Activated CD4-positive, CD25-positive, alpha-beta regulatory T cell treated with anti-CD3 and anti-CD28 coated beads, Interleukin-2, amount 50 U/mL, for 16 hours (primary cell): Measurements from ENCODE around the gene USP49.

Experiments used
- DNase-seq: peaks from one replicate; pipeline ENCODE4 v3.0.0-alpha.2; 2020; ENCODE audit warnings: low read depth, low spot score

USP49 gene

GRCh38 chr6:41874741-41875140, 20.4 kb downstream of the USP49 start:
- no peak for DNase-seq

- no peak for DNase-seq
Observed at GRCh38 chr6:41872147-41872546, 23.0 kb downstream of the USP49 start.

- no peak for DNase-seq
Observed at GRCh38 chr6:41871691-41872090, 23.5 kb downstream of the USP49 start.

GRCh38 chr6:41859356-41859755, 35.8 kb downstream of the USP49 start:
- DNase-seq: no peak

GRCh38 chr6:41858703-41859102, 36.5 kb downstream of the USP49 start:
- no peak for DNase-seq

- no peak for DNase-seq
Observed at GRCh38 chr6:41850861-41851260, 44.3 kb downstream of the USP49 start.

GRCh38 chr6:41846666-41847237, 48.4 kb downstream of the USP49 start:
- peak; percentile 11 for DNase-seq

- no peak for DNase-seq
Observed at GRCh38 chr6:41843178-41843577, 52.0 kb downstream of the USP49 start.

- DNase-seq: no peak
Observed at GRCh38 chr6:41840326-41840725, 54.8 kb downstream of the USP49 start.

- DNase-seq: no peak
Observed at GRCh38 chr6:41836660-41837052, 58.5 kb downstream of the USP49 start.

GRCh38 chr6:41836022-41836659, 59.0 kb downstream of the USP49 start:
- no peak for DNase-seq

- DNase-seq: no peak
Observed at GRCh38 chr6:41832263-41832662, 62.9 kb downstream of the USP49 start.

- DNase-seq: no peak
Observed at GRCh38 chr6:41826343-41827022, 68.7 kb downstream of the USP49 start.

GRCh38 chr6:41824571-41825569, 70.3 kb downstream of the USP49 start:
- no peak for DNase-seq

GRCh38 chr6:41823178-41823577, 72.0 kb downstream of the USP49 start:
- no peak for DNase-seq

GRCh38 chr6:41822021-41822420, 73.2 kb downstream of the USP49 start:
- DNase-seq: no peak

GRCh38 chr6:41821266-41821665, 73.9 kb downstream of the USP49 start:
- DNase-seq: no peak

- DNase-seq: no peak
Observed at GRCh38 chr6:41818271-41819054, 76.7 kb downstream of the USP49 start.

GRCh38 chr6:41815587-41815986, 79.6 kb downstream of the USP49 start:
- DNase-seq: no peak

- DNase-seq: no peak
Observed at GRCh38 chr6:41814629-41815028, 80.5 kb downstream of the USP49 start.

GRCh38 chr6:41813956-41814355, 81.2 kb downstream of the USP49 start:
- DNase-seq: no peak
